ENCODE data around the gene DCP1A.
"Not testable (repeated sequence)": the region's sequence is repeated elsewhere in the genome, so short reads cannot be mapped to it uniquely, and the experiment has no call there.

Gene DCP1A

GRCh38 chr3:53261712-53262111, 85.6 kb downstream of the DCP1A start:
- no peak for DNase-seq

DNA sequence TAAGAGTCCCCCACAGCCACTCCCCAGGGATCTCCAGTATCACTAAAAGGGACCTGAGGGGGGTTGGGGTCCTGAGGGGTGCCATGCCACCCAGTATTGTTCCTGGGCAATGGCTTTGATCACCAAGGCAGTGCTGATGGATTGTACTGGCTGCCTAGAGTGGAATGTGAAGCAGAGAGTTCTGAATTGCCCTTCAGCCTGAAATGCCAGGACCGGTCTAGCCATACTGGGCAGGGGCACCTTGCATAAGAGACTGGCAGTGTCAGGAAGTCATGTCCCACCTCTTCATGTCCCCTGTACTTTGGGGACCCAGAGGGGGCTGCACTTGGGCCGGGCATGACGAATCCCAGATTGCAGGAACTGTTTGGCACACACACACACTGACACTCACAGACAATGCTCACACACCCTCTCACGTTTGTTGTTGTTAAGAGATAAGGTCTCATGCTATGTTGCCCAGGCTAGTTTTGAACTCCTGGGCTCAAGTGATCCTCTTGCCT, 87.0 kb downstream of the DCP1A start:
- no peak for DNase-seq

DNA sequence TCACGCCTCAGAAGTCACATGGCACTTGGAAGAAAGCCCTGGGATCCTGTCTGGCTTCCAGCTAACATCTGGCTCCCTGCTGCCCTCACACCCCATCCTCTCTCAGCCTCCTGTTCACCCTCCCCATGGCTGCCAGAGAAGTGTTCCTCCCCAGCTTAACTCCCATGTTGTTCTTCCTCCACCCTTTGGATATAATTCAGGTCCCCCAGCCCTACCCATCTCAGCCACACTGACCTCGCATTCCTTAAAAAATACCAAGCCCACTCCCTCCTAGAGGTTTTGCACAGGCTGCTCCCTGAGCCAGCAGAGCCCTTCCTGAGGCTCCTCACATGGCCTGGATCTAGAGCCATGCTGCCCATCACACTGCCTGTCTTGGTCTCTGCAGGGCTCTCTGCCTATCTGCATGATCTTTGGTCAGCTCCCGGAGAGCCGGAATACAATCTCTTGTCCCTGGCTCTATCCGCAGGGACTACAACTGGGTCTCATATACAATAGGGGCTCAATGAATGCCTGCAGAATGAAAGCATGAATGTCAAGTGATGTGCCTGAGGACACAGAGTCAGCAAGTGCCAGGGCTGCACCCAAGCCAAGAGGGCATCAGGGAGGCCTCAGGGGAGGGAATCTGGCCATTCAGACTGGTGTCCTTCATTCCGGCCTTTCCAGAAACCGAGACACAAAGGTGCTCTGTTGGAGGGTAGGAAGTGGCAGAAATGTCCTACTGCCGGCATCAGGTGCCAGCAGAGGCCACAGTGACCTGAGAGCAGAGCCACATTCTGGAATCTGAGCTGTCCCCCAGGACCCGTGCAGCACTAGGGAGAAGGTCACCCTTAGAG, 87.7 kb downstream of the DCP1A start:
- DNase-seq = no peak

DNA sequence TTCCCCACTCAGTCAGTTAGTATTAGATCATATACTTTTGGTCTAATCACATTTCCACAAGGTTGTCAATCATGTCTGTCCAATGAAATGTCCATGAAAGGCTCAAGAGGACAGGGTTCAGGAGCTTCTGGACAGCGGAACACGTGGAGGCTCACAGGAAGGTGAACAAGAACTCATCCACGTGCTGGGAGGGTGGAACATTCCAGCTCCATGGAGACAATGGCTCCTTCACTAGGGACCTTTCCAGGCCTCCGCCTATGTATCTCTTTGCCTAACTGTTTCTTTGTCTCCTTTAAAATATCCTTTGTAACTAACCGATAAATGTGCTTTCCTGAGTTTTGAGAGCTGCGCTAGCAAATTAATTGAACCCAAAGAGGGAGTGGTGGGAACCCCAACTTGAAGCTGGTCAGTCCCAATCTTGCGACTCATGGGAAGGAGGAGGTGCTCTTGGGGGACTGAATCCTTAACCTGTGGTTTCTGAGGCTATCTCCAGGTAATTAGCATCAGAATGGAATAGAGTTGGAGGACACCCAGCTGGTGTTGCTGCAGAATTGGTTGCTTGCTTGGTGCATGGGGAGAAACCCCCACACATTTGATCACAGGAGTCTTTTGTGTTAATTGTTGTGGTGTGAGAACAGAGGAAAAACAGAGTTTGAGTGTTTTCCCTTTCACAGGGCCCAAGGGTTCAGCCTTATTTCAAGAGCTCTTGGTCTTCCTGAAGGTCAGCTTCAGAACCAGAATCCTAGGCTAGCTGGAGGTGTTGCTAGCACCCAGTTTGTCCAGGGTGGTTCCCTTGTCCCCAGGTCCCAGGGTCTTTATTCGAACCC, 88.5 kb downstream of the DCP1A start:
- DNase-seq = peak; percentile 66

GRCh38 chr3:53257465-53257864, 89.9 kb downstream of the DCP1A start:
- DNase-seq = no peak

DNA sequence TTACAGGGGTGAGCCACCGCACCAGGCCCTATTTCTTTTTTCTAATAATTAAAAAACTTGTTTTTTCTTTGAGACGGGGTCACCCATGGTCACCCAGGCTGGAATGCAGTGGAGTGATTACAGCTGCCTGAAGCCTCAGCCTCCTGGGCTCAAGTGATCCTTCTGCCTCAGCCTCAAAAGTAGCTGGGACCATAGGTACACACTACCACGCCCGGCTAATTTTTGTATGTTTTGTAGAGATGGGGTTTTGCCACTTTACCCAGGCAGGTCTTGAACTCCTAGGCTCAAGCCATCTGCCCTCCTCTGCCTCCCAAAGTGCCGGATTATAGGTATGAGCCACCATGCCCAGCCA, 90.7 kb downstream of the DCP1A start:
- DNase-seq = no peak

DNA sequence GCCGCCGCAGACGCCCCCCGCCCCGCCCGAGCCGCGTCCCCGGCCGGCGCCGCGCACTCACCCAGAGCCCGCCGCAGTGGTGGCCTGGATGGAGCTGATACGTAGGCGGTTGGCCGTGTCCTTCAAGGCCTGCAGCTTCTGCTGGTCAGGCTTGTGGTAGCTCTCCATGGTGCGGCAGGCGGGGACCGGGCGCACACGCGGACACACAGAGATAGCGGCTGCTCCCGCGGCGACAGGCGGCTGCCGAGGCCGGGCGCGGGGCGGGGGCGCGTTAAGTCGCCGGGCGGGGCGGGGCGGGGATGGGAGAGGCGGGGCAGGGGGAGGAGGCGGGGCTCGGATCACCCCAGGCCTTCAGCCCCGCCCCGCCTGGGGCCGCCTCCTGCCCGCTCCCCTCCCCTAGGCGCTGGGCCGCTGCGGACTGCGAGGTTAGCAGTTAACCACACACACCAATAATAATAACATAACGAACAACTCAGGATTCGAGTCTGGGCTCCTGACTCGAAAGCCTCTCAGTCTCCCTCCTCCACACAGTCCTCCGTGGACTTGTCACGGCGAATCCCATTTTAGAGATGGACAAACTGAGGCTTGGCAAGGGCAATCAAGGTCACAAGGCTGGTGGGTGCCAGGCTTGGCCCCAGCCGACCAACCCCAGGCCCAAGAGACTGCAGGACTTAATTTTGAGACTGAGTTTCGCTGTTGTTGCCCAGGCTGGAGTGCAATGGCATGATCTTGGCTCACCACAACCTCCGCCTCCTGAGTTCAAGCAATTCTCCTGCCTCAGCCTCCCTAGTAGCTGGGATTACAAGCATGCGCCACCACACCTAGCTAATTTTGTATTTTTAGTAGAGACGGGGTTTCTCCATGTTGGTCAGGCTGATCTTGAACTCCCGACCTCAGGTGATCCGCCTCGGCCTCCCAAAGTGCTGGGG, 91.3 kb downstream of the DCP1A start, which contains the start of gene TKT:
TSS of gene TKT (minus strand) at position 248 of the 929 bp plus-strand sequence. CDS start at position 168, 80 bp downstream.
- peak; percentile 88 for DNase-seq

DNA sequence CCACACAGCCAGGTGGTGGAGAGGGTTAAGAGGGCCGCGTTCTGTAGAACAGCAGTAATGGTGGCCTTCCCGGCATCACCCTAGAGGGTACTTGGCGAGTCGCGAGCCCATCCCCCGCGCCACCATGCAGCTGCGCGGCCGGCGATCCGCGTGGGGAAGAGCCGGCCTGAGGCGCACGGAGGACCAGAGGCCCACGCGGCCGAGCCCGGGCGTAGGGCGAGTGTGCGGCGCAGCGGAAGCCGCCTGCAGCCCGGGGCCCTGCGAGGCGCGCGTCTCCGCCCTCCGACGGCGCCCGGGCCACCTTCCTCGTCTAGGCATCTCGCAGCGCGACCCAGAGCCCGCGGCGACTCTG, 91.9 kb downstream of the DCP1A start:
- peak; percentile 57 for DNase-seq

DNA sequence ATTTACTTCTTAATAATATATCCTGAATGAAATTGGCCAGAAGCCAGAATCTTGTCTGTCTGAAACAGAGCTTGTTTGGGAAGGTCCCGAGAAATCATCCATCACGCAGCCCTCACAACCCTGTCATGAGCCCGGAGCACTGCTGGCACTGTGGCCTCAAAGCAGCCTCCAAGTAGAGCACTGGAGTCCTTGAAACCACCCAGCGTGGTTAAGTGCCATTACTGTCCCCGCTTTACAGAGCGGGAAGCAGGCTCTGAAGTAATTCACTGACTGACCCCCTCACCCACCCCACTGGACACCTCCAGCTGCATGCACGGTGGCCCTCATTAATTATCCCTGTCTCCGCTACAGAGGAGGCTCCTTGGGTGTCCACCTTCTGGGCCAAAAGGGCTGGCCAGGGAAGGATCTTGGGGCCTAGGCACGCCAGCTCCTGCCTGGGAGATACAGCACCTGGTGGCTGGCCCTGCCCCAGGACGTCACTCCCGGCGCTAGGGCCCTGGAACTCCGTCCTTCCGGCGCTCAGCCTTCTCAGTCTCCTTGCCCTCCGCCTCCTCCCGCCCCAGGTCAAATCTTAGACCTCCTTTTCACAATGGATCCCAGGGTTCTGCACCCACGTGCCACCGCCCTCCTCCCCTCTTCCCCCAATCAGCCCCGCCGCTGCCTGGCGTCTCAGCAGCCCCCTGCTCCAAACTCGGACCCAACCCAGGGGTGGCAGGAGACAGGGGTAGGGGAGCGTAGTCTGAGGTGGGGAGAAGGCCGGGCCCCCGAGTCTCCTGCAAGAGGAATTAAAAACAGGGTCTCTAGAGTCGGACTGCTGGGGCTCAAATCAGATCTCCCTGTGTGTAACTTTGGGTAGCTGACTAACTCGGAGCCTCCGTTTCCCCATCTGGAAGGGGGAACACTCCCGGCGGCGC, 92.6 kb downstream of the DCP1A start:
- peak; percentile 63 for DNase-seq

DNA sequence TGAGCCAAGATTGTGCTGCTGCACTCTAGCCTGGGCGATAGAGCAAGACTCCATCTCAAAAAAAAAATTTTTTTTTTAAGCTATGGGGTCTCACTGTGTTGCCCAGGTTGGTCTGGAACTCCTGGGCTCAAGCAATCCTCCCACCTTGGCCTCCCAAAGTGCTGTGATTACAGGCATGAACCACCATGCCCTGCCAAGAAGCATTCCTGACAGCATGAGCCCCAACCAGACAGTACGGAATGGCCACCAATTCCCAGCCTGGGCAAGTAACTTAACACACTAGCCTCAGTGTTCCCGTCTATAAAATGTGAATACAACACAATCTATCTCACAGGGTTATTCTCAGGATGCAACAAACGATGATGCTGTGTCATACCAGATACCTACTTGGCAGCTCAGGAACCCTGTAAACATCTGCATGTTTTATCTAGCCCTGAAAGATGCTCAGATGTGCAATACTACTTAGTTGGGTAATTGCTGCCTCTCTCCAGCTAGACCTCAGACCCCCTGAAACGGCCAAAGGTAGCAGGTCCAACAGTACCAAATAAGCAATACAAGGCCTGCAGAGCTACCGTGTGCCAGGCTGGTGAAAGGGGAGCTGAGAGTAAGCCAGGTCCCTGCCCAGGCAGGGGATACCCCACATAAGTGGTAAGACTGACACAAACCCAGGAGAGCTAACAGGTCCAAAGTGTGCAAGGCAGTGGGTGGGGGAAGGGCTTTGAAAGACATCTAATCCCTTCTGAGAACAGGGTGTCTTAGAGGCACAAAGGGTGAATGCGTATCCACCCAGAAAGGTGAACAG, 93.4 kb downstream of the DCP1A start:
- no peak for DNase-seq

DNA sequence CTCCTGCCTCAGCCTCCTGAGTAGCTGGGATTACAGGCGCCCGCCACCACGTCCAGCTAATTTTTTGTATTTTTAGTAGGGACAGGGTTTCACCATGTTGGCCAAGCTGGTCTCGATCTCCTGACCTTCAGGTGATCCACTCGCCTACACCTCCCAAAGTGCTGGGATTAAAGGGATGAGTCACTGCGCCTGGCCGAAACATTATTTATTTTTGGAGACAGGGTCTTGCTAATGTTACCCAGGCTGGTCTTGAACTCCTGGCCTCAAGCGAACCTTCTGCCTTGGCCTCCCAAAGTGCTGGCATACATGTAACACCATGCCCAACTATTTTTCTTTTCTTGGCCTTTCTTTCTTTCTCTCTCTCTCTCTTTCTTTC, 94.4 kb downstream of the DCP1A start:
- not testable (repeated sequence) for DNase-seq

GRCh38 chr3:53252096-53252946, 95.0 kb downstream of the DCP1A start:
- no peak for DNase-seq

GRCh38 chr3:53250881-53251605, 96.3 kb downstream of the DCP1A start:
- no peak for DNase-seq

DNA sequence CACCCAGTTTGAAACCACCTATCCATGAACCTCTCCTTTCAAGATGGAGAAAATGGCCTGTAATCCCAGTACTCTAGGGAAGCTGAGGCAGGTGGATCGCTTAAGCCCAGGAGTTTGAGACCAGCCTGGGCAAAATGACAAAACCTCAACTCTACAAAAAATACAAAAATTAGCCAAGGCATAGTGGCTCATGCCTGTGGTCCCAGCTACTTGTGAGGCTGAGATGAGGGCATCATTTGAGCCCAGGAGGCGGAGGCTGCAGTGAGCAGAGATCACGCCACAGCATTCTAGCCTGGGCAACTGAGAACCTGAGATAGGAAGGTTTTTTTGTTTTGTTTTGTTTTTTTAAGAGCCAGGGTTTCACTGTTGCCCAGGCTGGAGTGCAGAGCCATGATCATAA, 96.9 kb downstream of the DCP1A start:
- no peak for DNase-seq

GRCh38 chr3:53248161-53248560, 99.2 kb downstream of the DCP1A start:
- DNase-seq = no peak

DNA sequence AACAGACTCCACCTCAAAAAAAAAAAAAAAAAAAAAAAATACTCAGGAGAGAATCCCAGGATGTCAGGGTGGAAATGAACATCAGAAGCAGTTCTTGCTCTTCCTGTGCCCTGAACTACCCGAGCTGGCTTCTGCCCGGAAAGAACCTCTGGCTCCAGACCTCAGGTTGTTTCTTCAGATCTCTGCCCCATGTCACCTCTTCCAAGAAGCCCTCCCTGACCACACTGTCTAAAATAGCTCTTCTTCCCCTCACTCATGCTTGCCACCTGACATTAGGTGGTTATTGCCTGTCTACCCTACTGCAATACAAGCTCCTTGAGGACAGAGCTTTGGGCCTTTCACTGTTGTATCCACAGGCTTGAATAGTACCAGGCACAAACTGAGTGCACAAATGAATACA, 99.7 kb downstream of the DCP1A start:
- no peak for DNase-seq

GRCh38 chr3:53244271-53244670, 103.1 kb downstream of the DCP1A start:
- DNase-seq = no peak

DNA sequence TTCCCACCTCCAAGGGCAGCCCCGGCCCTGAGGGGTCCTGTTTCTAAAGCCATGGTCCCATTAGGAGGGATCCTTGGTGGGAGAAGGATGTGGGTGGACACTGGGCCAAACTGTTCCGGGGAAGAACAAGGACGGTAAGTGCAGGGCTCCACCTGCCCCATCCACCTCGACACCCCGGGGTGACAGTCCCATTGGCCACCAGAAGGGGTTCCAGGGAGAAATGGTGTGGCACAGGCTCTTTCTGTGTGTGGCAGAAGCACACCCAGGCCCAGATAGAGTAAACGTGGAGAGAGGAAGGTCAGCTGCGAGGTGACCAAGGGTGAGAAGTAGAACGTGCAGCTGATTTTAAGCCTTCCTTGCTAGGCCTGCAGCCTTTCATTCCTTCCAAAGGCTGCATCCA, 103.6 kb downstream of the DCP1A start:
- no peak for DNase-seq

DNA sequence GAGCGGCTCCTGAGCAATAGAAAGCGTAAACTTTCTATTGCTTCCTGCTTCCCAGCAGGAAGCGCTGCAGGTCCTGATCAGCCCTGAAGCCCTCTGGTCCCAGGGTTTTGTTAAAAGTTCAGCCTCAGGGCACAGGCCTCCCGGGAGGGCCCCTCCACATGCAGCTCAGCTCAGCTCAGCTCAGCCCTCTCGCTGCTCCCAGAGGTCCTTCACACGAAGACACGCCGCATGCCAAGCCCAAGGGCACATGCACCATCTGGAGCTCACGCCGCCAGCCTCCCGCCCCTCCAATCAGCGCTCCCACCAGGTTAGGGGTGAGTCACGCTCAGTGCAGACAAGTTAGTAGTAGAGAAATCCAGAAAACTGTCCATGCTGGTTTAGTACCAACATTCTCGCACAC, 104.2 kb downstream of the DCP1A start:
- no peak for DNase-seq
